WTC11 (cell line): Measurements from ENCODE around the gene OR56A3. TPM values are rescaled to one million over a fixed set of nuclear protein-coding genes. Genes with fewer than 3 reads are reported as not detected.

ENCODE experiments used
- total RNA-seq: library from RNA; stranded (reverse); gene quantifications from 3 replicates; pipeline ENCODE4 v1.2.3, GENCODE V29; 2021

Gene OR56A3
- total RNA-seq, 1 experiment from 2014 or later: not detected

Other genes starting within 250 kb of the OR56A3 start
- gene OR56B1, start 205.8 kb upstream of the OR56A3 start, total RNA-seq: 0.09 to 0.17 TPM (median 0.11 TPM) in 3 replicates
- 0.23 to 0.52 TPM (median 0.44 TPM) in 3 replicates for gene OR52N4, start 188.0 kb upstream of the OR56A3 start, total RNA-seq
- 0.07 TPM in 1 of 3 replicates, not detected in the others for gene OR52N5, start 158.9 kb upstream of the OR56A3 start, total RNA-seq
- gene OR52N1, start 151.0 kb upstream of the OR56A3 start, total RNA-seq: 0.07 TPM in 1 of 3 replicates, not detected in the others
- 0.25 to 0.34 TPM in 2 of 3 replicates, not detected in the other for gene OR52N2, start 133.3 kb upstream of the OR56A3 start, total RNA-seq
- not detected in 3 replicates for gene OR52E6, start 100.4 kb upstream of the OR56A3 start, total RNA-seq
- not detected in 3 replicates for gene OR52E8, start 84.6 kb upstream of the OR56A3 start, total RNA-seq
- not detected in 3 replicates for gene OR52E4, start 61.6 kb upstream of the OR56A3 start, total RNA-seq
- not detected in 3 replicates for gene OR52E5, start 49.0 kb upstream of the OR56A3 start, total RNA-seq
- gene OR56A5, start 26.2 kb downstream of the OR56A3 start, total RNA-seq: 0.27 TPM in 1 of 3 replicates, not detected in the others
- 0.15 to 0.44 TPM in 2 of 3 replicates, not detected in the other for gene OR52L1, start 44.7 kb downstream of the OR56A3 start, total RNA-seq
- gene OR56A4, start 64.7 kb downstream of the OR56A3 start, total RNA-seq: 0.20 to 0.46 TPM (median 0.25 TPM) in 3 replicates
- gene OR56A1, start 88.5 kb downstream of the OR56A3 start, total RNA-seq: 0.14 to 0.35 TPM (median 0.14 TPM) in 3 replicates
- gene OR56B4, start 165.4 kb downstream of the OR56A3 start, total RNA-seq: not detected in 3 replicates
- not detected in 3 replicates for gene OR52B2, start 228.1 kb downstream of the OR56A3 start, total RNA-seq